NB4 (cell line): ENCODE results near the gene EPB41L4A.

Source experiments
- CTCF ChIP-seq: IDR thresholded peaks from one replicate; pipeline ENCODE4 v1.5.1; 2012; ENCODE audit warnings: low read depth, low read length
- MYC ChIP-seq: IDR thresholded peaks from 2 replicates; pipeline ENCODE4 v1.6.1; 2011; ENCODE audit warnings: low read depth, low read length
- POLR2A ChIP-seq: IDR thresholded peaks from 2 replicates; pipeline ENCODE4 v1.6.1; 2011; ENCODE audit warnings: mild to moderate bottlenecking; ENCODE audit not compliant: insufficient read length; ENCODE audit errors: extremely low read depth
- TF ChIP-seq, protein P1 (sequence below): IDR thresholded peaks from 2 replicates; pipeline ENCODE4 v1.6.1; 2011; ENCODE audit warnings: low read depth, low read length

GRCh38 chr5:112267231-112267630, 151.8 kb downstream of the EPB41L4A start:
- TF ChIP-seq CTCF (no peak), POLR2A (no peak), MYC (no peak)
- TF ChIP-seq, protein P1, sequence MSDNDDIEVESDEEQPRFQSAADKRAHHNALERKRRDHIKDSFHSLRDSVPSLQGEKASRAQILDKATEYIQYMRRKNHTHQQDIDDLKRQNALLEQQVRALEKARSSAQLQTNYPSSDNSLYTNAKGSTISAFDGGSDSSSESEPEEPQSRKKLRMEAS = no peak
